Breast epithelium (tissue), 4 donors: ENCODE data around the gene SCARF1. TPM values are rescaled to one million over a fixed set of nuclear protein-coding genes. Genes with fewer than 3 reads are reported as not detected.

ENCODE experiments used
- DNase-seq, 2 donors: peaks; one replicate each; pipeline ENCODE4 v3.0.0-alpha.2; 2019; ENCODE audit warnings: low spot score in 2 of 2
- H3K27ac ChIP-seq, 2 donors: fragments of 200-600 bp; sonication (generic) in 1 of 2; one replicate each; pipeline ENCODE4 v1.5.1; 2016 to 2019; ENCODE audit warnings: mild to moderate bottlenecking in 1 of 2
- H3K27me3 ChIP-seq, 2 donors: fragments of 200-600 bp; sonication (generic) in 1 of 2; one replicate each; pipeline versions ENCODE4 v1.5.1 to v1.6.0; 2017 to 2019; ENCODE audit warnings: control low read depth in 1 of 2, mild to moderate bottlenecking in 1 of 2
- H3K36me3 ChIP-seq: fragments of 200-600 bp; one replicate; pipeline ENCODE4 v1.5.1; 2019
- H3K4me1 ChIP-seq, 2 donors: fragments of 200-600 bp; sonication (generic); one replicate each; pipeline ENCODE4 v1.5.1; 2016 to 2019; ENCODE audit warnings: control low read depth in 1 of 2
- H3K4me3 ChIP-seq, 3 donors: fragments of 200-600 bp; sonication (generic); 1 replicate in 2 of 3; 2 replicates in 1 of 3; pipeline ENCODE4 v1.5.1; 2016 to 2019; ENCODE audit warnings: mild to moderate bottlenecking in 3 of 3, moderate library complexity in 2 of 3
- H3K9me3 ChIP-seq, 2 donors: fragments of 200-600 bp; sonication (generic) in 1 of 2; one replicate each; pipeline ENCODE4 v1.5.1; 2016 to 2019; ENCODE audit warnings: control low read depth in 1 of 2
- CTCF ChIP-seq, 3 donors: fragments of 450-650 bp; IDR thresholded peaks; one replicate each; pipeline ENCODE4 v1.5.1; 2016 to 2017; ENCODE audit warnings: antibody characterized with exemption in 3 of 3, mild to moderate bottlenecking in 3 of 3, moderate library complexity in 3 of 3
- POLR2A ChIP-seq: fragments of 450-650 bp; IDR thresholded peaks from one replicate; pipeline ENCODE4 v1.6.1; 2016; ENCODE audit warnings: antibody characterized with exemption, mild to moderate bottlenecking, moderate library complexity
- POLR2AphosphoS5 ChIP-seq, 3 donors: sonication (generic); formaldehyde crosslinking; IDR thresholded peaks; one replicate each; pipeline ENCODE4 v1.6.1; 2017; ENCODE audit warnings: antibody characterized with exemption in 3 of 3
- intact Hi-C: fragments of 100-400 bp; cut with DNase I; formaldehyde crosslinking; loops from one replicate; pipeline ENCODE4 v1.15.1; 2023; ENCODE audit warnings: low total_unique reads
- total RNA-seq, 3 donors: library from RNA; depleted of rRNA; stranded (reverse); fragments of >200 nt; gene quantifications; one replicate each; pipeline ENCODE4 v1.1.0, GENCODE V29; 2016

The SCARF1 gene
- total RNA-seq, 3 donors from 2014 or later: 4.2 to 11.5 (median 6.6) TPM

GRCh38 chr17:1627182-1627981, 18.1 kb downstream of the SCARF1 start:
- Histone ChIP-seq H3K4me1 (peaks cover 0 to 12% of the 10 kb centered on the region in 2 donors), H3K27me3 (no peaks in the 10 kb centered on the region), H3K4me3 (peak overlapping the region; percentile 63 to 84 (median 79)), H3K27ac (peak overlapping the region; percentile 90 to 99), H3K36me3 (no peaks in the 10 kb centered on the region), H3K9me3 (no peaks in the 10 kb centered on the region)
- intact Hi-C loops: loop anchor here (5.0 kb wide), 1 partner anchor 55 kb away; no protein-coding TSS in a partner anchor
- no peak for DNase-seq
- peak in 1 of 3 donors; percentile 23 for TF ChIP-seq POLR2AphosphoS5 (IDR thresholded peaks at IDR 0.05)
- no peak for TF ChIP-seq POLR2A

- peaks cover 0 to 12% of the 10 kb centered on the region in 2 donors for H3K4me1 ChIP-seq
- no peak for TF ChIP-seq CTCF (IDR thresholded peaks at IDR 0.05)
- TF ChIP-seq POLR2AphosphoS5 (IDR thresholded peaks at IDR 0.05): no peak
- TF ChIP-seq POLR2A: no peak
- intact Hi-C loops: loop anchor here (5.0 kb wide), 1 partner anchor 54 kb away; no protein-coding TSS in a partner anchor
- H3K27ac ChIP-seq: peak overlapping the region; percentile 90 to 99
- H3K4me3 ChIP-seq: peak overlapping the region in 2 of 3 donors; percentile 13 to 79
- H3K27me3 ChIP-seq: no peaks in the 10 kb centered on the region
- H3K36me3 ChIP-seq: no peaks in the 10 kb centered on the region
- no peak for DNase-seq
- no peaks in the 10 kb centered on the region for H3K9me3 ChIP-seq
Observed at GRCh38 chr17:1626333-1626732, 19.2 kb downstream of the SCARF1 start.

- no peak for DNase-seq
- Histone ChIP-seq H3K4me1 (peaks cover 0 to 12% of the 10 kb centered on the region in 2 donors), H3K27ac (peak overlapping the region in 1 of 2 donors; percentile 68), H3K27me3 (no peaks in the 10 kb centered on the region), H3K9me3 (no peaks in the 10 kb centered on the region), H3K4me3 (no peak overlapping the region), H3K36me3 (no peaks in the 10 kb centered on the region)
- no peak for TF ChIP-seq POLR2A
- TF ChIP-seq POLR2AphosphoS5 (IDR thresholded peaks at IDR 0.05): no peak
- no peak for TF ChIP-seq CTCF (IDR thresholded peaks at IDR 0.05)
- intact Hi-C loops: loop anchor here (5.0 kb wide), 1 partner anchor 53 kb away; no protein-coding TSS in a partner anchor
Observed at GRCh38 chr17:1625581-1625980, 20.0 kb downstream of the SCARF1 start.

DNA sequence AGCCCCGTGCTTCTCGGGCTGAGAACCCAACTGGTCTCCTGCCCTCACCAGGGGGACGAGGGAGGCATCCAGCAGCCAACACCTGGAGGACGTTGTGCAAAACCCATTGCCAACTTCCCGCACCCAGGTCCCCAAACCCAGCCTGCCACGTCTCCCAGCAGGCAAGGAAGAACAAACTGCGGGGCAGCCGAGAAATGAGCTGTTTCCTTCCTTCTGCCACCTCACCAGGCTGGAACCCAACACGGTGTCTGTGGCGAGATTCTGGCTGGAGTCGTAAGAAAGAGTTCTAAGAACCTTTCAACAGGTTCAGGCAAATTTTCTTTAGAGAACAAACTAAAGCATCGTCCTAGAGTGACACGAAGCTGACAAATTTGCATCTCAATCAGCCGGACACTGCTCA, 20.5 kb downstream of the SCARF1 start:
- DNase-seq: no peak
- peaks cover 0 to 12% of the 10 kb centered on the region in 2 donors for H3K4me1 ChIP-seq
- H3K9me3 ChIP-seq: no peaks in the 10 kb centered on the region
- H3K27ac ChIP-seq: peak overlapping the region in 1 of 2 donors; percentile 68
- H3K27me3 ChIP-seq: no peaks in the 10 kb centered on the region
- TF ChIP-seq POLR2AphosphoS5 (IDR thresholded peaks at IDR 0.05) (no peak), CTCF (IDR thresholded peaks at IDR 0.05) (no peak), POLR2A (no peak)
- no peak overlapping the region for H3K4me3 ChIP-seq
- no peaks in the 10 kb centered on the region for H3K36me3 ChIP-seq
- intact Hi-C loops: loop anchor here (5.0 kb wide), 1 partner anchor 53 kb away; no protein-coding TSS in a partner anchor

- Histone ChIP-seq H3K27me3 (no peaks in the 10 kb centered on the region), H3K4me3 (no peak overlapping the region), H3K9me3 (no peaks in the 10 kb centered on the region), H3K4me1 (peaks cover 0 to 12% of the 10 kb centered on the region in 2 donors), H3K36me3 (no peaks in the 10 kb centered on the region), H3K27ac (peak overlapping the region in 1 of 2 donors; percentile 68)
- TF ChIP-seq POLR2AphosphoS5 (IDR thresholded peaks at IDR 0.05) (no peak), CTCF (IDR thresholded peaks at IDR 0.05) (no peak), POLR2A (no peak)
- DNase-seq: no peak
- intact Hi-C loops: loop anchor here (5.0 kb wide), 1 partner anchor 52 kb away; no protein-coding TSS in a partner anchor
Observed at GRCh38 chr17:1624650-1625049, 20.9 kb downstream of the SCARF1 start.
